ENCODE data around the gene HORMAD2. TPM values are rescaled to one million over a fixed set of nuclear protein-coding genes. Genes with fewer than 3 reads are reported as not detected.

Gene HORMAD2
- total RNA-seq, 1 experiment from 2014 or later = not detected

DNA sequence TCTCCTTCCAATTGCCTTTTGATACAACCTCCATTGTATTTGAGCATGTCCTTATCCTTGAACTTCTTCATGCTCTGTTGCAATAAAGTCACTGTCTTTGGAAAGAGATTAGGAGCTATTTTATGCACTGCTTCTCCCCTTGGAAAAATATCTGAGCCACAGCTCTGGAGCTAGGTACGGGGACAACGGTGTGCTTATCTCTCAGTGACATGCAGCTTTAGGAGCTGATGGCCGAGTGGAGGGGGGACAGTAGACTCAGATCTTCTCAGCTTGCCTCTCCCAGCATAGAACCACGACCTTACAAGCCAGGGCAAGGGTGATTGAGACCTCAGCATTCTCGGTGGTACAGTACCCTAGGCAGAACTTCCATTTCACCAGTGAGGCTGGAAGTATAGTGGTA, 64.1 kb downstream of the HORMAD2 start:
- Histone ChIP-seq H3K36me3 (replicated peaks; ENCODE audit: control insufficient read depth, insufficient read depth, low read length) (no peaks in the 10 kb centered on the region), H3K4me3 (ENCODE audit: insufficient read depth, low read depth, low read length) (no peak overlapping the region), H3K27me3 (ENCODE audit: control insufficient read depth, insufficient read depth, low read length) (no peaks in the 10 kb centered on the region)
- DNase-seq = no peak

DNA sequence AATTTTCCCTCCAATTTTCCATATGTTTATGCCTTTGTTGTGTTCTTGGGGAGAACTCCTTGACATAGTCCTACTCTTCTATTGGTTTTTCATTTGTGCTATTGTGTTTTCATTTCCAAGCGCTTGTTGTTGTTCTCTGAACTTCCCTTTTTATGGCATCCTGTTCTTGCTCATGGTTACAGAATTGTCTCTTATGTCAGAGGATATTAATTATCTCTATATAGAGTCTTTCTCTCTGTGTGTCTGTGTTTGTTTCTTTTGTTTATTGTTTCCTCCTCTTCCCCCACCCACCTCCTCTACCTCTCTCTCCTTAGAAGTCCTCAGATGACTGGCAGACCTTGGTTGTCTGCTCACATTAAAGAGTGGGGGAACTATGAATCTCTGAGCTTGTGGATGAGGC, 69.9 kb downstream of the HORMAD2 start:
- DNase-seq = no peak
- H3K4me3 ChIP-seq (ENCODE audit: insufficient read depth, low read depth, low read length) = no peak overlapping the region
- H3K36me3 ChIP-seq (replicated peaks; ENCODE audit: control insufficient read depth, insufficient read depth, low read length) = no peaks in the 10 kb centered on the region
- H3K27me3 ChIP-seq (ENCODE audit: control insufficient read depth, insufficient read depth, low read length) = no peaks in the 10 kb centered on the region; the same call in 1 of the 2 replicates

DNA sequence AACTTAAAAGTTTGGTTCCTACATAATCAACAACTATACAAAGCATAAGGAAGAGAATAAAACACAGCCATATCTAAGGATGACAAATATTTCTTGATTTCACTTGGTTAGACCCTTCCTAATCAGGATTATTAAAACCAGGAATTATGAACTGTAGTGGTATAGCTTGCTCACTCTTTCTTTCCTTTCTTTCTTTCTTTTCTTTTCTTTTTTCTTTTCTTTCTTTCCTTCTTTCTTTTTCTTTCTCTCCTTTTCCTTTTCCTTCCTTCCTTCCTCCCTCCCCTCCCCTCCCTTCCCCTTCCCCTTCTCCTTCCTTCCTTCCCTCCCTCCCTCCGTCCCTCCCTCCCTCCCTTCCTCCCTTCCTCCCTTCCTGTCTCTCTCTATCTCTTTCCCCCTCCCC, 78.0 kb downstream of the HORMAD2 start:
- H3K4me3 ChIP-seq (ENCODE audit: insufficient read depth, low read depth, low read length) = no peak overlapping the region
- DNase-seq = no peak
- no peaks in the 10 kb centered on the region for H3K36me3 ChIP-seq (replicated peaks; ENCODE audit: control insufficient read depth, insufficient read depth, low read length)
- no peaks in the 10 kb centered on the region for H3K27me3 ChIP-seq (ENCODE audit: control insufficient read depth, insufficient read depth, low read length)

DNA sequence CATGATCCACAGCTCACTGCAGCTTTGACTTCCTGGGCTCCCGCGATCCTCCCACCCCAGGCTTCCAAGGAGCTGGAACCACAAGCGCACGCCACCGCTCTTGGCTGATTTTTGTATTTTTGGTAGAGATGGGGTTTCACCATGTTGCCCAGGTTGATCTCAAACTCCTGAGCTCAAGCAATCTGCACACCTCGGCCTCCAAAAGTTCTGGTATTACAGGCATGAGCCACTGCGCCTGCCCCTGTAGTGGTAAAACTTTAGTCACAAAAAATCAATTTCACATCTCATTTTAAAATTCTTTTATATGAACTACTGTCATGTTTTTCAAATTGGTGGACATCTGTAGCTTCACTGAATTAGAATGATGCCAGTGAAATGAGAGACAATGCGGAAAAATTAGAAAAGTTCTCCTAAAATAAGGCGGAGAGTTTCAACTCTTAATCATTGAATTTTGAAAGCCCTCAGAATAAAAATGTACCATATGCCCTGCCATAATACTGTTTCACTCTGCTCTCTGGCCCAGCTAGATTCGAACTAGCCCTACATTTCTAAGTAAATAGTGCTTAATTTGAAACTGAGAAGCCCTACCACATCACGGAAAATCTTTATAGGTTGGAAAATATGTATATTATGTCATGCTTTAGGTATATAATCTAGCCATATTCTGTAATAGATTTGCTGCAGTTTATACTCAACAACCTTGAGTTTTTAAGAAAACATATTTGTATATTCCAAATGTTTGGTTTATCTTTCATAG, 78.7 kb downstream of the HORMAD2 start:
- DNase-seq = no peak
- H3K4me3 ChIP-seq (ENCODE audit: insufficient read depth, low read depth, low read length) = no peak overlapping the region
- no peaks in the 10 kb centered on the region for H3K36me3 ChIP-seq (replicated peaks; ENCODE audit: control insufficient read depth, insufficient read depth, low read length)
- no peaks in the 10 kb centered on the region for H3K27me3 ChIP-seq (ENCODE audit: control insufficient read depth, insufficient read depth, low read length)

DNA sequence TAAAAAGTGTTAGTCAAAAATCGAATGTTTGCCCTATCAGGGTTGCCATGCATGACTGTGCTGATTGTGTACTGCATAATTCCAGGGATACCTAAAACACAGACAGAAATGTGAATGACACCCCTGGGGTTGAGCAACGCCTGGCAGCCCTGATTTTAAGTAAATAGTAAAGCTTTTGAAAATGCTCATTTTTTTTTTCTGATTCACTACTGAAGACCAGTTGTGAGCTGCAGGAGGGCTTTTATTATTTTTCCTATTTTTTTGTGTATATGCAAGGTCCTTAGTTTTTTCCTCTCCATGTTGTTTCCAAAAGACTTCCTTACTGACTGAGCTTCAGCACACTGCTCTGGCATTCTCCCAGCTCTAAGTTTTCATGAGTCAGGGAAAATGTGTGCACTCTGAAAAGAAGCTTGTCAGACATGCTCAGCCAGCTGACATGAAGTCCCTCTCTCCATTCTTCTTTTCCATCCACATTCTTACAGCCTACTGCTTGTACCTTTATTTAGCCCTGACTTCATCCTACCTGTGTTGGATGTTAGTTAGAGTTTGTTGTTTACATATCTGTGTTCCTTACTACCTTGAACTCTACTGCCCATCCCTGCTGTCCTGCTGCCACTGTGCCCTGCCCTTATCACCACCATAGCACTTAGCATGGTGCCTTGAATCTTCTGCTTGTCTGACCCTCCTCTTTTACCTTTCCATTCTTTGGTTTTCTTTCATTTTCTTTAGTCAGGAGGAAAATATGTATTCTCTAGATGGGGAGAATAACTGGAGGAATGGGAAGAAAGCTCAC, 79.5 kb downstream of the HORMAD2 start:
- Histone ChIP-seq H3K27me3 (ENCODE audit: control insufficient read depth, insufficient read depth, low read length) (no peaks in the 10 kb centered on the region), H3K4me3 (ENCODE audit: insufficient read depth, low read depth, low read length) (no peak overlapping the region), H3K36me3 (replicated peaks; ENCODE audit: control insufficient read depth, insufficient read depth, low read length) (no peaks in the 10 kb centered on the region)
- no peak for DNase-seq

DNA sequence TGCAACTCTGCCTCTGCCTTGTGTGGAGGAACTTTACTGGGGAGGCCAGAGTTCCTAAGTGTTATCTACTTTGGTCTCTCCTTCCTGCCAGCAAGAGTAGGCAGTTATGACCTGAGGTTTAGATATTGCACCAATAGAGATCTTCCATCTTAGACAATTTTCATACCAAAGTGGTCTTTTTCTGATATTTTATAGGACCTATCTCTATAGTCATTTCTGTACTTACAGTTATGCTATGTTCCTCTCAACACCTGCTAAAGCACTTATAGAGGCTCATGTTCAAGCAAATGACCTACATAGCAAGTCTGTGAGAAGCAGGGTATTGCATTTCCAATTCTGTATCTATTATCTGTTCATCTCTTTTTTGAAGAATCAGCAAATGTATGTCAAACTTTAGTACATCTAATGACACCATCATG, 80.8 kb downstream of the HORMAD2 start:
- Histone ChIP-seq H3K27me3 (ENCODE audit: control insufficient read depth, insufficient read depth, low read length) (no peaks in the 10 kb centered on the region), H3K36me3 (replicated peaks; ENCODE audit: control insufficient read depth, insufficient read depth, low read length) (no peaks in the 10 kb centered on the region), H3K4me3 (ENCODE audit: insufficient read depth, low read depth, low read length) (no peak overlapping the region)
- DNase-seq = no peak

DNA sequence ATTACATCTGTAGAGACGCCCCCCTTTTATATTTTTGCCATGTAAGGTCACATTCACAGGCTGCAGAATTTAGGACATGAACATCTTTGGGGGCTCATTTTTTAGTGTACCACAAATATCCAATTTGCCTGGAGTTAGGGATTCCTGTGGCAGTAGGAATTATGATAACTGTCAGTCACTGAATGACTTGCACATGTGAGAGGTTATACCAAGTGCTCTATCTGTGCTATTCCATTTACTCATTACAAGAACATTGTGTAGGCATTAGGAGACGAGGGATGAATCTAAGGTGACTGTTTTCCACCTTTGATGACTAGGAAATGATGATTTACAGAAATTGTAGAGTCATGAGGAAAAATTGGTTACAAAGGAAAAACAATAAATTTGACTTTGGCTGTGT, 87.0 kb downstream of the HORMAD2 start:
- no peak for DNase-seq
- H3K36me3 ChIP-seq (replicated peaks; ENCODE audit: control insufficient read depth, insufficient read depth, low read length) = no peaks in the 10 kb centered on the region
- no peaks in the 10 kb centered on the region for H3K27me3 ChIP-seq (ENCODE audit: control insufficient read depth, insufficient read depth, low read length)
- no peak overlapping the region for H3K4me3 ChIP-seq (ENCODE audit: insufficient read depth, low read depth, low read length)

DNA sequence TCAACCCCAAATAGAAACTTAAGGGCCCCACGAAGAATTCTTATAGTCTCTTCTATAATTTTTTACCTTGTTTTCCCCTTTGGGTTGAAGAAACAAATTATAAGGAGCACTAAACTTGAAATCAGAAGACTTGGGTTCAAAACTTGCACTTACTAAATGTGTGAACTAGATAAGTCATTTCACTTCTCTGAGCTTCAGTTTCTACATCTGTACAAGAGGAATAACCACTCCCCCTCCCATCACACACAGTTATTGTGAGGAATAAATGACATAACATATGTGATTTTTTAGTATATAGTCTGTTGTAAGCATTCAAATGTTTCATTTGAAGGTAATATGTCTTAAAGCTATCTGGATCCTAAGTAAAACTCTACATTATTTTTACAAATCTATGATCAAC, 87.5 kb downstream of the HORMAD2 start:
- no peak for DNase-seq
- H3K27me3 ChIP-seq (ENCODE audit: control insufficient read depth, insufficient read depth, low read length) = no peaks in the 10 kb centered on the region
- H3K4me3 ChIP-seq (ENCODE audit: insufficient read depth, low read depth, low read length) = no peak overlapping the region
- no peaks in the 10 kb centered on the region for H3K36me3 ChIP-seq (replicated peaks; ENCODE audit: control insufficient read depth, insufficient read depth, low read length)

DNA sequence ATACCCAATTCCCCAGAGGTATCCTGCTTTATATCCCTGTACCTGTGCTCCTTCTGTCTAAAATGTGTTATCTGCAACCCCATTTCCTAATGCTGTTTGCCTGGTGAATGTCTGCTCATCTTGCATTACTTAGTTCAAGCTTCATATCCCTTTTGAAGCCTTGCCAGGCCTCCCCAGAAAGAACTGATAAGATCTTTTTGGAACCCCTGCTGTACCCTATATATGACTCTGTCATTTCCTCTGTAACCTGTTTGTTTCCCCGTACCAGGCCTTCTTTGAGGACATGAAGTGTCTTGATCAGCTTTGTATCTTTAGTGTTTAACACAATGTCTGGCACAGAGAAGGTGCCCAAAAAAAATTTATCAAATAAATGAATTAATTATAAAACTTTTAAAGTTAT, 88.7 kb downstream of the HORMAD2 start:
- H3K36me3 ChIP-seq (replicated peaks; ENCODE audit: control insufficient read depth, insufficient read depth, low read length) = no peaks in the 10 kb centered on the region
- no peak for DNase-seq
- no peak overlapping the region for H3K4me3 ChIP-seq (ENCODE audit: insufficient read depth, low read depth, low read length)
- no peaks in the 10 kb centered on the region for H3K27me3 ChIP-seq (ENCODE audit: control insufficient read depth, insufficient read depth, low read length)

DNA sequence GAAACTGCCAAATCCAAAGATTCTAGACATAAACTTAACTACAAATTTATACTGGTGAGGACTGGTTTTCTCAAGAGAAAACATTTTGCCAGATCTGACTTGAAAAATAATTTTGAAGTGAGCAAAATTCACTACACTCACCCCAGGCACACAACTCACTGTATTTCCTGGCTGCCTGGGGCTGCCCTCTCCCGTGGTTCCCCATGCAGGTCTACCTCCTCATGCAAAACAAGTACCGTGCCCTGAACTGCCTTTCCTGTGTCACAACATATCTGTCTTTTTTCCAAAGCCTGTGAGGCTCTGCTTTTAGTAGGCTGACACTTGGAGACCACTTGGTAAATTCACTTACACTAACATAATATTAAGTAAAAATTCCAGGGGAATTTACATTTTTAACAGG, 89.9 kb downstream of the HORMAD2 start:
- no peaks in the 10 kb centered on the region for H3K36me3 ChIP-seq (replicated peaks; ENCODE audit: control insufficient read depth, insufficient read depth, low read length)
- no peak for DNase-seq
- no peak overlapping the region for H3K4me3 ChIP-seq (ENCODE audit: insufficient read depth, low read depth, low read length)
- H3K27me3 ChIP-seq (ENCODE audit: control insufficient read depth, insufficient read depth, low read length) = no peaks in the 10 kb centered on the region

DNA sequence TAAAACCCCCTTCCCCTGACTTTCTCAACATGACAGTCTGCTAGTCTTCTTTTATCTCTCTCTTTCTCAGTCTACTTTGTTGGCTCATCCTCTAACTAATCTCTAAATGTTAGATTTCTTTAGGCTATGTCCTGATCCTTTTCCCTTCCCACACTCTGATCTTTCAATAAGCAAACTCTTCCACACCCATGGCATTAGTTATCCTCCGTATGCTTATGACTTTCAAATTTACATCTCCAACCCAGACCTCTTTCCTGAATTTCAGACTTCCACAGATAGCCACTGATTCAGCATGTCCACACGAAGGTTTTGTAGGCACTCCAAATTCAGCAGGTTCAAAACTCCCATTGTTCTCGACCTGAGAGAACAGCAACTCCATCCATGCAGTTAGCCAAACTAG, 90.7 kb downstream of the HORMAD2 start:
- no peak overlapping the region for H3K4me3 ChIP-seq (ENCODE audit: insufficient read depth, low read depth, low read length)
- H3K36me3 ChIP-seq (replicated peaks; ENCODE audit: control insufficient read depth, insufficient read depth, low read length) = no peaks in the 10 kb centered on the region
- no peak for DNase-seq
- H3K27me3 ChIP-seq (ENCODE audit: control insufficient read depth, insufficient read depth, low read length) = no peaks in the 10 kb centered on the region

DNA sequence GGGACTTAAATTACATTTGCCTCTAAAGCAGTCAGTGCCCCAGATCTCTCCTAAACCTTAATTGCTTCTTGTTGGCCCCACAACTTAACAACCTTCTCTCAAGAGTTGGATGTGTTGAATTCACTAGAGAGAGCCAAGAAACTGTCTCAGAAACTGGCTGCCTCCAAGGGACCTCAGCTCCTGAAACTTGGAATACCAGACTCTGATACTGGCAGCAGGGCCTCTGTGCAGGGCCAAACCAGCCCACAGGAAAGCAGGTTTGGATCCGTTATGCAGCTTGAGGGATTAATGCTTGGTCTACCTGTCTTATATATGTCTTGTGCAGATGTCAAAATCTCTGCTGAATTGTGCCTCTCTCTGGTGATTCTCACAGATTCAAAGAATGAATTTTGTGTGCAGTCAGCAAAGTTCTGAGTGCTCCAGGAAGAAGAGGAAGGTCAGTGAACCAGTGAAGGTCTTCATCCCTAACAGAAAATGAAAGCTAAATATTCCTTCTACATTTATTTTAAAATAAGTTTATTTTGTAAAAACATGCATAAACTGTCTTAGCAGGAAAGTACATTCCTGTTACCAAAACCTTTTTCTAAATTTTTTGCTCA, 95.5 kb downstream of the HORMAD2 start:
- DNase-seq = no peak
- Histone ChIP-seq H3K36me3 (replicated peaks; ENCODE audit: control insufficient read depth, insufficient read depth, low read length) (no peaks in the 10 kb centered on the region), H3K27me3 (ENCODE audit: control insufficient read depth, insufficient read depth, low read length) (no peaks in the 10 kb centered on the region), H3K4me3 (ENCODE audit: insufficient read depth, low read depth, low read length) (no peak overlapping the region)

DNA sequence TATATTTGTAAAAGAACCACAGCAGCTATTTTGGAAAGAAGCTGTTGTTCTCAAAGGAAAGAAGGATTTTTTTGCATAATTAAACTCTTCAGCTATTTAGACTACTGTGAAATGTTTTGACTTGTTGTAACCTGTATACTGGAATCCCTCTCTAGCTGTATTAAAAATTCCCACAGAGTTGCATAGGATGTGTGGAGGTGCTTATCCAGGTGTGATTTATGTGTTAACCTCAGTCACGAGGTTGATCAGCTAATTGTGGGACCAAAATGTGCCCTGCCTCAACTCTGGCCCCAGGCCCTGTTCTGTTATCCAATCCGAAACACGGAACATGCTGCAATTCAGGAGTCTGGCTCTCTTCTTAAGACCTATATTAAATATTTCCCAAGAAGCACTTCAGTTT, 96.2 kb downstream of the HORMAD2 start:
- Histone ChIP-seq H3K36me3 (replicated peaks; ENCODE audit: control insufficient read depth, insufficient read depth, low read length) (no peaks in the 10 kb centered on the region), H3K4me3 (ENCODE audit: insufficient read depth, low read depth, low read length) (no peak overlapping the region), H3K27me3 (ENCODE audit: control insufficient read depth, insufficient read depth, low read length) (no peaks in the 10 kb centered on the region)
- DNase-seq = no peak

DNA sequence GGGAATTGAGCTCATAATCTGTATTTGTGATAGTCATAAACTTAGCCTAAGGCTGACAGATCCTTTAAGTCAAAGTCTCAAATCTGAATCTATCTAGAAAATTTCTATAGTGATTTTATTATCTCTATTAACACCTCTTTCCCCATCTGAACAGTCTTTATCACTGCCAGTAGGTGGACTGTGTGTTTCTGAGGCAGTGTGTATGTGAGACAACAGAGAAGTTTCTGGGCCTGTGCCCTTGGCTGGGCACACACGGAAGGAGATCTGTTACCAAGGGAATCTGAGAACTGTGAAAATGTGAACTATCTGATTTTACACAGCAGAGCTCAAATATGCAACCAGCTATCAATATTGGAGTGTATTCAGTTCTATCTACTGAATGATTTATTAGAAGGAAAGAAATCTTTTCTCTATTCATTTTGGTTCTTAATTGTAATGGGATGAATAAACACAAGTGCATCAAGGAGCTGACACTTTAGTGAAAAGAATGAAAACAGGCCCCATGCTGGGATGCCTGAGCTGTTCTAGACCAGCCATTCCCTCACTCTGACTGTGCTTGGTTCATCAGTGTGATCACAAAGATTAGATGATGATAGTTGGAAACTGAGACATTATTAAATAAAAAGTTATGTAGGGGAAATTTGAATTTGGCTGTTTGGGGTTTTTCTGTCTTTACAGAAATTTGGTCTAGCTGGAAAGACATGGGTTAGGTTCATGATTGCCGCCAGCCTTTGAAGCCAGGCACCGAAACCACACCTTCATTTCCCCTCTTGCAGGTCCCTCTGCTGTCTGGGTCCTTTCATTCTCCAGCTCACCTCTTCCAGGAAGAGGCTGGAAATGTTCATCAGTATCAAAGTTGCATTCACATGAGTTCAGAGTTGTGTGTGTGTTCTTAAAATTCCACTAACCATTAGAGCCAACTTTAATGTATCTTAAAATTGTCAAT, 98.2 kb downstream of the HORMAD2 start:
- no peaks in the 10 kb centered on the region for H3K27me3 ChIP-seq (ENCODE audit: control insufficient read depth, insufficient read depth, low read length)
- no peak for DNase-seq
- no peak overlapping the region for H3K4me3 ChIP-seq (ENCODE audit: insufficient read depth, low read depth, low read length)
- H3K36me3 ChIP-seq (replicated peaks; ENCODE audit: control insufficient read depth, insufficient read depth, low read length) = no peaks in the 10 kb centered on the region
